Measurements from ENCODE around the gene MUC16.

The MUC16 gene

GRCh38 chr19:9000933-9001332 is 9.3 kb downstream of the MUC16 start:
- DNase-seq: no peak

- DNase-seq: no peak
Observed at GRCh38 chr19:8988204-8988603, 22.0 kb downstream of the MUC16 start.

- no peak for DNase-seq
Observed at GRCh38 chr19:8986296-8986695, 23.9 kb downstream of the MUC16 start.

- DNase-seq: no peak
Observed at GRCh38 chr19:8973501-8974091, 36.6 kb downstream of the MUC16 start.

GRCh38 chr19:8965887-8966286 is 44.3 kb downstream of the MUC16 start:
- no peak for DNase-seq
